OCI-LY1 (cell line): ENCODE measurements around the gene TOP1.

Experiments used
- H2AFZ ChIP-seq: fragments of 200-600 bp; sonication (generic), shearing (Covaris generic); 2 replicates; pipeline ENCODE4 v1.6.0; 2014; ENCODE audit warnings: antibody characterized with exemption, mild to moderate bottlenecking, low read length
- H3F3A ChIP-seq: fragments of 200-600 bp; sonication (generic), shearing (Covaris generic); 2 replicates; pipeline ENCODE4 v1.6.0; 2014; ENCODE audit warnings: mild to moderate bottlenecking, antibody characterized with exemption, low read length, moderate library complexity; ENCODE audit not compliant: insufficient read depth
- H3K27ac ChIP-seq: fragments of 200-600 bp; sonication (generic); 2 replicates; pipeline ENCODE4 v1.5.1; 2014; ENCODE audit warnings: low read length, mixed run types, mild to moderate bottlenecking, low read depth; ENCODE audit not compliant: poor library complexity, severe bottlenecking
- H3K27me3 ChIP-seq: fragments of 200-600 bp; sonication (generic); 2 replicates; pipeline ENCODE4 v1.6.0; 2014; ENCODE audit warnings: antibody characterized with exemption, mild to moderate bottlenecking, low read length, moderate library complexity; ENCODE audit not compliant: insufficient read depth
- H3K36me3 ChIP-seq: fragments of 200-600 bp; sonication (generic); 2 replicates; pipeline ENCODE4 v1.6.1; 2014; ENCODE audit warnings: mild to moderate bottlenecking, antibody characterized with exemption, low read length, moderate library complexity, mixed read lengths; ENCODE audit not compliant: insufficient read depth
- H3K4me1 ChIP-seq: fragments of 200-600 bp; sonication (generic); 2 replicates; pipeline ENCODE4 v1.5.1; 2014; ENCODE audit warnings: mild to moderate bottlenecking, low read length, moderate library complexity; ENCODE audit not compliant: insufficient read depth, severe bottlenecking
- H3K4me2 ChIP-seq: fragments of 200-600 bp; sonication (generic), shearing (Covaris generic); 2 replicates; pipeline ENCODE4 v1.6.1; 2014; ENCODE audit warnings: low read length
- H3K4me3 ChIP-seq: fragments of 200-600 bp; sonication (generic); 2 replicates; pipeline ENCODE4 v1.5.1; 2014; ENCODE audit warnings: low read length, low read depth, mild to moderate bottlenecking, mixed read lengths; ENCODE audit not compliant: poor library complexity, severe bottlenecking
- H3K79me2 ChIP-seq: fragments of 200-600 bp; shearing (Covaris generic); 2 replicates; pipeline ENCODE4 v1.6.1; 2016; ENCODE audit warnings: mixed run types, low read length, mixed read lengths; ENCODE audit not compliant: insufficient read depth
- H3K9ac ChIP-seq: fragments of 200-600 bp; sonication (generic), shearing (Covaris generic); 2 replicates; pipeline ENCODE4 v1.6.1; 2014; ENCODE audit warnings: mild to moderate bottlenecking, low read length, mixed read lengths
- H3K9me2 ChIP-seq: fragments of 200-600 bp; sonication (generic), shearing (Covaris generic); 2 replicates; pipeline ENCODE4 v1.6.1; 2014; ENCODE audit warnings: low read depth, mild to moderate bottlenecking, low read length, mixed read lengths
- H3K9me3 ChIP-seq: fragments of 200-600 bp; shearing (Covaris generic); 2 replicates; pipeline ENCODE4 v1.6.1; 2014; ENCODE audit warnings: low read length, mixed read lengths
- H4K20me1 ChIP-seq: fragments of 200-600 bp; sonication (generic), shearing (Covaris generic); 2 replicates; pipeline ENCODE4 v1.6.0; 2016; ENCODE audit warnings: mild to moderate bottlenecking, low read length; ENCODE audit not compliant: insufficient read depth
- CTCF ChIP-seq: fragments of 200-600 bp; sonication (generic), shearing (Covaris generic); IDR thresholded peaks from 2 replicates; pipeline ENCODE4 v1.5.1; 2017; ENCODE audit warnings: mild to moderate bottlenecking, antibody characterized with exemption, low read length, moderate library complexity, mixed read lengths
- EZH2 ChIP-seq: fragments of 200-600 bp; sonication (generic), shearing (Covaris generic); IDR thresholded peaks from 2 replicates; pipeline ENCODE4 v1.8.0; 2017; ENCODE audit warnings: borderline replicate concordance, mixed run types, mild to moderate bottlenecking, antibody characterized with exemption, low read length, moderate library complexity, mixed read lengths

The TOP1 gene

DNA sequence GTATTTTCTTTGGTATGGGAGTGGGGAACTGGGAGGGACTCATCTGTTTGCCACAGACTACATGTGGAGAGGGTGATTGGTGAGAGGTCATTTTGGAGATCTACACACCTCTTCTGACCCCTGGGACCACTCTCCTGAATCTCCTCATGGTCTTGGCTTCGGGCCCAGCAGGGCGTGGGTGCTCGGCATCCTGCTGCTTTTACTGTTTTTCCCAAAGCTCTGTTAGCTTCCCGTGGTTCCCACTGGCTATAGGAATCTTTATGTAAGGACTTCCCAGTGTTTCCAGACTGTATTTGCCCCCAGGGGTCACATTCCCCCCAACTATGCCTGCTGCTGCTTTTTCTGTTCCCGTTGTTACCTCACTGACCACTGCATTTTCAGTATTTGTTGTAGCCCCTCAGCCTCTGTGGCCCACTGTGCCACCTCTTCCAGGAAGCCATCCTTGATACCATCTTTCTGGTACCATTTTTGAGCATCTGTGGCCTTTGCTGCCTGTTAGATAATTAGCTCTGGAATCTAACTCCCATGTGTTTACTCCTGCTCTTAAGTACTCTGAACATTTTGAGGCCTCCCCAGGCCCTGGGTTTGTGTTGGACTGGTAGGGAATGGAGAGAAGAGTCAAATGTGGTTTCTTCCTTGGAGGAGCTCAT lies 123.6 kb downstream of the TOP1 start:
- H3K79me2 ChIP-seq = no peaks in the 10 kb centered on the region; the same call in 1 of the 2 replicates
- H3K9ac ChIP-seq = no peak overlapping the region
- H3K4me2 ChIP-seq = no peak overlapping the region
- peaks cover 32% of the 10 kb centered on the region for H3K4me1 ChIP-seq
- H3K36me3 ChIP-seq = no peaks in the 10 kb centered on the region
- TF ChIP-seq EZH2 (no peak), CTCF (no peak)
- H3K27ac ChIP-seq = no peak overlapping the region
- no peaks in the 10 kb centered on the region for H3K9me2 ChIP-seq
- no peak overlapping the region for H3K4me3 ChIP-seq
- H3K27me3 ChIP-seq = no peaks in the 10 kb centered on the region
- H2AFZ ChIP-seq = no peak overlapping the region
- no peaks in the 10 kb centered on the region for H4K20me1 ChIP-seq
- H3F3A ChIP-seq = no peaks in the 10 kb centered on the region
- no peaks in the 10 kb centered on the region for H3K9me3 ChIP-seq

GRCh38 chr20:41154436-41155176 lies 126.0 kb downstream of the TOP1 start:
- Histone ChIP-seq H3K4me1 (peaks cover 37% of the 10 kb centered on the region), H3K36me3 (peaks cover 4% of the 10 kb centered on the region; the same call in 1 of the 2 replicates), H3K9ac (no peak overlapping the region), H3K9me3 (no peaks in the 10 kb centered on the region), H2AFZ (no peak overlapping the region), H3K4me3 (no peak overlapping the region), H3K4me2 (no peak overlapping the region), H3F3A (no peaks in the 10 kb centered on the region), H3K9me2 (no peaks in the 10 kb centered on the region), H3K79me2 (peaks cover 10% of the 10 kb centered on the region; the same call in 1 of the 2 replicates), H4K20me1 (0 out of 2 replicates have a peak, but pooled peaks cover 3% of the 10 kb centered on the region), H3K27ac (no peak overlapping the region), H3K27me3 (no peaks in the 10 kb centered on the region)
- TF ChIP-seq EZH2 (no peak), CTCF (no peak)

DNA sequence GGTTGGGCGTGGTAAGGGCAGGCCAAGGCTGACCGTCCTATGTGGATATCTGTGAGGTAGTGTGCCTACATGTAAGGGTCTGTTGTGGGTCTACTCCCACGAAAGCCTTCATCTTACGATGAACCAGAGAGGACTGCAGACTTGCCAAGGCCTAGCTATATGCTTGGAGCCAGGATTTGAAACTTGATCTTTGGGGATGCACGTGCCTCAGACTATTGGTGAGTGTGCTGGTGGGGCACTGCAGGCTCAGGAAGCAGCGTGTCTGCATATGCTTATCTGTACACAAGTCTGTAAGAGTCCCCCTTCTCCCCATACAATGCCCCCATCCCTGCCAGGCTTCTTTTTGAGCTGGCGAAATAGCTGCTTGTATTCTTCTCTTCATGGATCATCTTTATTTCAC lies 126.6 kb downstream of the TOP1 start:
- H3K9ac ChIP-seq = no peak overlapping the region
- no peak overlapping the region for H3K4me2 ChIP-seq
- H3K4me1 ChIP-seq = peaks cover 37% of the 10 kb centered on the region

More for the DNA sequence above, 126.6 kb downstream of the TOP1 start:
- Histone ChIP-seq H3F3A (no peaks in the 10 kb centered on the region), H3K27me3 (no peaks in the 10 kb centered on the region), H3K4me3 (no peak overlapping the region), H3K79me2 (peaks cover 10% of the 10 kb centered on the region; the same call in 1 of the 2 replicates), H3K9me2 (no peaks in the 10 kb centered on the region), H4K20me1 (0 out of 2 replicates have a peak, but pooled peaks cover 3% of the 10 kb centered on the region), H2AFZ (no peak overlapping the region), H3K9me3 (no peaks in the 10 kb centered on the region), H3K36me3 (peaks cover 11% of the 10 kb centered on the region; the same call in 1 of the 2 replicates), H3K27ac (no peak overlapping the region)
- no peak for TF ChIP-seq CTCF
- no peak for TF ChIP-seq EZH2
